Calu3 (cell line): ENCODE data around the gene PLEKHM3. TPM values are rescaled to one million over a fixed set of nuclear protein-coding genes. Genes with fewer than 3 reads are reported as not detected.

Experiments
- BruUV-seq: library from RNA; stranded (reverse); fragments of 400-500 nt; replicated peaks from 2 replicates; lab custom pipeline; 2021; lab: Mats Ljungman, UMichigan
- CTCF ChIA-PET: fragments of 300-600 bp; sonication (Branson Sonifier 250); formaldehyde crosslinking; loops from one replicate; lab custom pipeline; 2022; ENCODE audit warnings: antibody characterized with exemption; lab: Charles Lee
- DNase-seq: peaks from one replicate; pipeline ENCODE4 v3.0.0; 2022
- H3K27ac Mint-ChIP-seq: one replicate; pipeline ENCODE4 v1.8.0; 2022; ENCODE audit warnings: mixed read lengths; ENCODE audit not compliant: unreplicated experiment
- H3K27me3 Mint-ChIP-seq: one replicate; pipeline ENCODE4 v1.8.0; 2022; ENCODE audit warnings: mixed read lengths; ENCODE audit not compliant: unreplicated experiment
- H3K36me3 Mint-ChIP-seq: one replicate; pipeline ENCODE4 v1.8.0; 2022; ENCODE audit warnings: mild to moderate bottlenecking, moderate library complexity, mixed read lengths; ENCODE audit not compliant: insufficient read depth, unreplicated experiment
- H3K4me1 Mint-ChIP-seq: one replicate; pipeline ENCODE4 v1.8.0; 2022; ENCODE audit warnings: mild to moderate bottlenecking, low read depth, mixed read lengths; ENCODE audit not compliant: unreplicated experiment
- H3K4me3 Mint-ChIP-seq: one replicate; pipeline ENCODE4 v1.8.0; 2022; ENCODE audit warnings: mild to moderate bottlenecking, low read depth, moderate library complexity, mixed read lengths; ENCODE audit not compliant: unreplicated experiment
- H3K9me3 Mint-ChIP-seq: one replicate; pipeline ENCODE4 v1.8.0; 2022; ENCODE audit warnings: low read depth, mixed read lengths; ENCODE audit not compliant: unreplicated experiment
- intact Hi-C: fragments of 100-400 bp; cut with micrococcal nuclease; formaldehyde crosslinking; loops from one replicate; pipeline ENCODE4 v1.10.0; 2022; ENCODE audit not compliant: unreplicated experiment
- total RNA-seq: library from RNA; stranded (reverse); gene quantifications from 2 replicates; pipeline ENCODE4 v1.2.3, GENCODE V29; 2022
- TF ChIP-seq, protein P1 (sequence below): fragments of 200-600 bp; IDR thresholded peaks from one replicate; pipeline ENCODE4 v1.8.0; 2022; ENCODE audit warnings: antibody characterized with exemption; ENCODE audit not compliant: unreplicated experiment

The PLEKHM3 gene
- total RNA-seq, 1 experiment from 2014 or later, result 8.0 TPM

DNA sequence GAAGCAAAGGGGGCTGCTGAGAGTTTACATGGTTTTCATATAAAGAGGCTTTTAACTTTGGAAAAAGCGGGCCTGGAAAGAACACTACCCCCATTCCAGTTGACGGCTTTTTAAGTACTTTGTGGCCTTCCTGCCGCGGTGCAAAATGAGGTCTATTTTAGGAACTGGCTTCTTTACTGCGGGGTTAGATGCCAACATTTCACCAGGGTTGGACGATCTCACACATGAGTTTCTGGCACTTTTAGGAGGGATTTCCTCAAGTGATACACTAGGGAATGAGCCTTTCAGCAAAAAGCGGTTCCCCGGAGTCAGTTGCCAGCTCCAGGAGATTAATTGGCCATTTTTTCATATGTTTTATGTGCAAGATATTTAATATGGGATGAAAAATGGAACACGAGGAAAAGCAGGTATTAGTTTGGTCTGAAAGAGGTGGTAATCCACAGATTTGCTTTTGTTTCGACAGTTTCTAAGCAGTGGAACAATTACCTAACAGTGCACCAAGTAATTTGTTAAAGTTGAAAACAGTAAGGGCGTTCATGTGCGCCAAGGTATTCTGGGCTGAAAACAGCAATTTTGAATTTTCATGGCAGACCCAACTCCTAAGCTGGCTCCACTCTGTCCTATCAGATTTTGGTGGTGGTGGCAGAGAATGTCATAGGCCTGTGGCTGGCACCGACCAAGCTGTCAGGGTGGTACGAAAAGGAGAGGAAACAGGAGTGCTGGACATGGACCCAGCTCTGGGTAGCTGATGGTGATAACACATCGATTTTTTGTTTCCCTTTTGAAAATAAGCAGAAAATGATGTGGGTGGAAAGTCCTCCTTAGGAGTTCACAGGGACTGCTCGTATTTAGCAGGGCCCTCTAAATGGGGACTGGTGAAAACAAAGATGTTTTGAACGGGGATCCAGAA, 200.0 kb downstream of the PLEKHM3 start:
- no peak for DNase-seq
- no peak overlapping the region for H3K27ac Mint-ChIP-seq
- TF ChIP-seq, protein P1, sequence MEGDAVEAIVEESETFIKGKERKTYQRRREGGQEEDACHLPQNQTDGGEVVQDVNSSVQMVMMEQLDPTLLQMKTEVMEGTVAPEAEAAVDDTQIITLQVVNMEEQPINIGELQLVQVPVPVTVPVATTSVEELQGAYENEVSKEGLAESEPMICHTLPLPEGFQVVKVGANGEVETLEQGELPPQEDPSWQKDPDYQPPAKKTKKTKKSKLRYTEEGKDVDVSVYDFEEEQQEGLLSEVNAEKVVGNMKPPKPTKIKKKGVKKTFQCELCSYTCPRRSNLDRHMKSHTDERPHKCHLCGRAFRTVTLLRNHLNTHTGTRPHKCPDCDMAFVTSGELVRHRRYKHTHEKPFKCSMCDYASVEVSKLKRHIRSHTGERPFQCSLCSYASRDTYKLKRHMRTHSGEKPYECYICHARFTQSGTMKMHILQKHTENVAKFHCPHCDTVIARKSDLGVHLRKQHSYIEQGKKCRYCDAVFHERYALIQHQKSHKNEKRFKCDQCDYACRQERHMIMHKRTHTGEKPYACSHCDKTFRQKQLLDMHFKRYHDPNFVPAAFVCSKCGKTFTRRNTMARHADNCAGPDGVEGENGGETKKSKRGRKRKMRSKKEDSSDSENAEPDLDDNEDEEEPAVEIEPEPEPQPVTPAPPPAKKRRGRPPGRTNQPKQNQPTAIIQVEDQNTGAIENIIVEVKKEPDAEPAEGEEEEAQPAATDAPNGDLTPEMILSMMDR, result no peak
- no peaks in the 10 kb centered on the region for H3K9me3 Mint-ChIP-seq
- no peak overlapping the region for H3K4me3 Mint-ChIP-seq
- no peaks in the 10 kb centered on the region for H3K27me3 Mint-ChIP-seq
- CTCF ChIA-PET, result no interaction called here
- peaks cover 4% of the 10 kb centered on the region for H3K36me3 Mint-ChIP-seq
- H3K4me1 Mint-ChIP-seq, result peaks cover 44% of the 10 kb centered on the region
- intact Hi-C loops, result no loop called here
- no TSS peak for BruUV-seq

DNA sequence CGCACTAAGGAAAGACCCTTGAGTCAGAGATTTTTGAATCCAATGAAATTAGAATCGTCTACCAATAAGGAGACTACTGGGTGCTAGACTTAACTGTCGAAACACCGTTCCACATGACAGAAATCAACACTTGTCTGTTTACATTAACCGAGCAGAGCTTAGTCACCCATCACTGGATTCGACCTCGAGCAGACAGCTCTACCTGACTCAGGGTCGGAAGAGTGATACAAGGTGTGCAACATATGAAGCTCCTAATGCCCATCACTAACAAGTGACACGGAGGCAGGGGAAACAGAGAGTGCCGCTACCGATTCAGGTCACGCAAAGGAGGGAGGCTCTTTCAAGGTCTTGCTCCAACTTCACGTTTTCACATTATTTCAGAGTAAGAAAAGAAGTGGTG, 201.5 kb downstream of the PLEKHM3 start:
- TF ChIP-seq, protein P1, result no peak
- H3K9me3 Mint-ChIP-seq, result no peaks in the 10 kb centered on the region
- BruUV-seq, result no TSS peak
- peaks cover 42% of the 10 kb centered on the region for H3K4me1 Mint-ChIP-seq
- intact Hi-C loops, result no loop called here
- CTCF ChIA-PET, result no interaction called here
- no peaks in the 10 kb centered on the region for H3K27me3 Mint-ChIP-seq
- no peak for DNase-seq
- H3K27ac Mint-ChIP-seq, result no peak overlapping the region
- H3K36me3 Mint-ChIP-seq, result peaks cover 9% of the 10 kb centered on the region
- no peak overlapping the region for H3K4me3 Mint-ChIP-seq

DNA sequence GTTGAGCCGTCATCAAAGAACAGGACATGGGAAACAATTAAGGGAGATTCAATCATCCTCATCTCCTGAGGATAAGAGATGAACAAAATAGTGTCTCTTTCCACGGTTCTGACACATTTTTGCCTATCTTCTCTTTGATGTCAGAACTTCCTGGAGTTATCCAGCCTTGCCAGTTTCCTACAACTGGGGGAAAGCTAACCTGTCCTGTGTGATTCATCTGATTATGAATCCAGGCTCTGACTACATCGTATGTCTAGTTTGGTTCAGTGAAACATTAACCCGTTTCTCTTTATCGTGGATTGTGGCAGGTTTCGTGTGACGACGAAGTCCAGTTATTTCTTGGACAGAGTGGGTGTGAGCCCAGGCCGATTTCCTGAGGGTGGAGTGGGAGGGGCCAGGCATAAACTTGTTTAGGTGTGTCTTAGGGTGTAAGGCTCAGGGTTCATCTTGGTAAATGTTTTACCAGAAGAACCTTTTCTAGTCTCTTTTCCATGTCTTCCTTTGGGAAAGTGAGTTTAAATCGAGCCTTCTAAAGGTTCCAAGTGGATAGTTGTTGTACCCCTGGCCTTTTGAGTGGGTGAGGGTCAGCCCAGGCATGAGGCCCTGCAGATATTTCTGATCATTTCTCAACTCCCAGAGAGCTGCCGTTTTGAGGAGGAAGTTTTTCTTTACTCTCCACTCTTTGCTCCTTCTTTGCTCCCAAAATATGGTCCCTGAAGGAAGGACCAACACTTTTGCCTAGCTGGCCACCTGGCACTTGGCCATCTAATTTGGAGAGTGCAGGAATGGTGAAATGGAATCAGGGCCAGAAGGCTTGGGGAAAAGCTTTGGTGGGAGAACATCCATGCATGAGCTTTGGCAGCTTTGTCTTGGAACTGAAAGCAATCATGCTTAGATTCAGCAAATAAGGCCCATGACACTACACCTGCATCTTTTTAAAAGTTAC, 205.2 kb downstream of the PLEKHM3 start:
- Mint-ChIP-seq H3K9me3 (no peaks in the 10 kb centered on the region), H3K4me3 (peak overlapping the region; percentile 67), H3K36me3 (peaks cover 9% of the 10 kb centered on the region), H3K27me3 (no peaks in the 10 kb centered on the region), H3K27ac (peak overlapping the region; percentile 99), H3K4me1 (peaks cover 23% of the 10 kb centered on the region)
- DNase-seq, result peak; percentile 85
- CTCF ChIA-PET, result interaction anchor here (0.7 to 2.7 kb wide), 7 partner anchors 9 to 146 kb away, joined by 3 to 8 read pairs (median 4); no protein-coding TSS in a partner anchor
- BruUV-seq, result TSS peak; percentile 88
- intact Hi-C loops, result no loop called here
- TF ChIP-seq, protein P1, result no peak

DNA sequence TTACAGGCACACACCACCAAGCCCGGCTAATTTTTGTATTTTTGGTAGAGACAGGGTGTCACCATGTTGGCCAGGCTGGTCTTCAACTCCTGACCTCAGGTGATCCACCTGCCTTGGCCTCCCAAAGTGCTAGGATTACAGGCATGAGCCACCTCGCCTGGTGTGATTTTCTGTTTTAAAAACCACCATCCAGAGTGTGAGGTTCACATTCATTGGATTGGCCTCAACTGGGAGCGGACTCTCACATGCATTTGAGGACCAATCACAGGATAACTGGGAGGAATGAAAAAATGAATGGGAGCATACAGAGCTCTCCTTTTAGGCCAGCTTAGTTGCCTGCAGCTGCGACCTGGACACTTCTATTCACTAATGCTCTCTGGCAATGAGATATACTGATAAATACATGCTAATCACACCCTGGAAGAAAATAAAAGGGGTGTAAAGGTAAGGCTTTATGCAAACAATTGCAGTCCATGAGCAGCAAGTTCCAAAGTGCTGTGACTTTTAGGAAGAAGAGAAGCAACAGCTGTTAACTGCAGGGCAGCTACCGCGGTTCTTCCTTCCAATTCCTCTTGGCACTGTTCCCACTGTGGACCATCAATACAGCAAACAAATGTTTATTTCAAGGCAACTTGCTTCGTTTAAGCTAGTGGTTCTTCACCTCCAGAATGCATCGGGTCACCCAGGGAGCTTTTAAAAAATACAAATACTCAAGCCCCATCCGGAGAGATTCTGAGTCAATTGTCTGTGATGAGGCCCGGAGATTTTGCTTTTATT, 206.1 kb downstream of the PLEKHM3 start:
- DNase-seq, result peak; percentile 23
- peaks cover 9% of the 10 kb centered on the region for H3K36me3 Mint-ChIP-seq
- peak overlapping the region; percentile 99 for H3K27ac Mint-ChIP-seq
- TF ChIP-seq, protein P1, result no peak
- CTCF ChIA-PET, result interaction anchor here (0.7 to 2.7 kb wide), 8 partner anchors 8 to 73 kb away, joined by 3 to 8 read pairs (median 4); no protein-coding TSS in a partner anchor
- no peaks in the 10 kb centered on the region for H3K9me3 Mint-ChIP-seq
- H3K27me3 Mint-ChIP-seq, result no peaks in the 10 kb centered on the region
- BruUV-seq, result TSS peak; percentile 90
- H3K4me3 Mint-ChIP-seq, result peak overlapping the region; percentile 67
- intact Hi-C loops, result no loop called here
- H3K4me1 Mint-ChIP-seq, result peaks cover 23% of the 10 kb centered on the region
